Activated T-cell treated with anti-CD3 and anti-CD28 coated beads for 24 hours (primary cell): ENCODE measurements around the gene MEOX2.

Experiments used
- DNase-seq: peaks from one replicate; pipeline ENCODE4 v3.0.0-alpha.2; 2020; ENCODE audit warnings: low read depth

The MEOX2 gene

DNA sequence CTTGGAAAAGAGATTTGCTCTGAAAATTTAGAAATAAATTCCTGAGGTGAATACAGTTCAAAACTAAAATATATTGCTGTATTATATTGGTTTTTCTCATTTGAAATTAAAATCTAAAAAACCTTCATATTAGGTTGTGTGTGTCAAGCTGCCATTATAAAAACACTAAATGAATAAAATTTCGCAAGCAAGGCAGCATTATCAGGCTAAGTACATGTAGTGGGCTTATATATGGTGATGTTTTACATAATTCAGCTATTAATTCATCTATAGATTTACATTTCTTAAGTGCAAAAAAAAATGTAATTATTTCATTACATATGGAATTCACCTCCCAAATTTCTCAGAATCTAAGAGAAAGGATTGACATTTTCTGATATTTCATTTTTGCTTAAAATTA, 5.3 kb downstream of the MEOX2 start:
- DNase-seq: no peak

DNA sequence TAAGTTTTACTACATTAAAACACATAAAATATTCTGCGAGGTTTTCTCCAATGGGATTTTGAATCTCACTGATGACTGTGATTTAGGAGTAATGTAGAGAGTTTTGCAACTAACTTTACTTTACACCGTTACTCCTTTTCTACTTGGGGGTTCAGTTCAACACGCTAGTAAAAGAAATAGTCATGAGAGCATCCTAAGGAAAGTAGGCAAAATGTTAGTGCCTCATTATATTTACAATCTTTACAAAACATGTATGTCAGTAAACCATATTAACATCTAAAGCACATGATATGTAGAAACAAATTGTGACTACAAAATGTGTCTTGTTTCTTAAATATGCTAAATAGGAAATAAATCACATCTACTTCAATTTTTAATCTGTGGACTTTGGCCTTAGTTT, 6.0 kb downstream of the MEOX2 start:
- DNase-seq: no peak

DNA sequence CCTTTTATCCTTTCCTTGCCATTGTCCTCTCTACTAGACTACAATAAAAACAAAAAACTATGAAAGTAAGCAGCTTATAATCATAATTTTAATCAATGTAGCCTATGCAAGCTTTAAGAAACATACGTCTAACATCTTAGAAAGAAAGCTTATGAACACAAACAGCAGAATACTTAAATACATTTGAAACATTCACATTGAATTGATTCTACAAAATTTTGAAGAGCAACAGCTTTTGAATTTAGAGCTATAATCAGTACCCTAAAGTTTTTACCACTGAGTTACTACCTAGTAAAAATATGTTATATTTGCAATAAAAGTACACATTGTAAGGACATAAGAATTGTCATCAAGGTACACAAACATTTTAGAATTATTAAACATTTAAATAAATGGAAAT, 7.2 kb downstream of the MEOX2 start:
- DNase-seq: no peak

DNA sequence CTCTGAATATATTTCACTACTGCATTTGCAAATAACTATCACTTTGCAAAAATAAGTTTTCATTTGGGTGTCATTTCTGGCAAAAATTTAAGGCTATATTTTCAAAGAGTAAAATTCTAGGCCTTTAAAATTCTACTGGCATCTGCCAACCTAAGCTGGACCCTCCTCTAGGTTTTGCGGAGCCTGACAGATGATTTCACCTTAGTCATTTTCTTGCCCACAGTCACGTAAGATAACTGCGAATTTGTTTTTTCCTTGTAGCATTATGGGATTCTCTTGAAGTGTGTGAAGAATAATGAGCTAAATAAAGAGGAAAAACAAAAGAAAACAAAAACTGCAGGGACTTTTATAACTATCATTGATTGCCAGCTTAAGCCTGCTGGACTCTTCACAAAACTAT, 7.8 kb downstream of the MEOX2 start:
- DNase-seq: no peak

DNA sequence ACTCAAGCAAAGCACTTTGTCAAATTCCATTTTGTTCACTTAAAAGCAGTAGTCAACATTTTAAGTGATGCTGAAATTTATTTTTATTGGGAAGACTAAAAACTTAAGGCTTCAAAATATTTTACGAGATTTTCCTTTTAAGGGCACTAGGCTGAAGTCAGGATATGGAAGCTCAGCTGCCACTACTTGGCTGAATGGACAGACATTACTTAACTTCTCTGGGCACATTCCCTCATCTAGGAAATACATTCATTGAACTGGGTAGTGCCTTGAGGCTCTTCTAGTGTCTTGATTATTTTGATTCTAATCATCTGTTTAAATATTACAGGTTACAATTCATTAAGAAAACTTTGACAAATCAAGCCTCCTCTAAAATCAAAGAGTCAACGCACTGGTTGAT, 11.1 kb downstream of the MEOX2 start:
- no peak for DNase-seq

DNA sequence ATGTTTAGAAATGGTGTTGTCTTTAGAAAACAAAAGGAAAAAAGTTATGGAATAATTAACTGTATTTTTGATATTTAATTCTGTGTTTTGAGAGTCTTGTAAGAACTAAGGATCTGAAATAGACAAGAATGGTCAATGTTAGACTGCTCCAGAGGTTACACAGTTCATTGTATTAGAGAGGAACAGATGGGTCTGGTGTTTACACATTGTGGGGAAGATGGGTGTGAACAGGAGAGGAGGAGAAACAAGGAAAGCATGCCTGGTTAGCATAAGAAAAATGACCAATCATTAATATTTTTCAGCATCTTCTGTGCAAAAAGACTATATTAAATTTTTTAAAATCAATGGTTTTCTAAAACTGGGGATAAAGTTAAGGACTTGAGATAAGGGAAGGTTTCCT, 11.9 kb downstream of the MEOX2 start:
- DNase-seq: no peak

DNA sequence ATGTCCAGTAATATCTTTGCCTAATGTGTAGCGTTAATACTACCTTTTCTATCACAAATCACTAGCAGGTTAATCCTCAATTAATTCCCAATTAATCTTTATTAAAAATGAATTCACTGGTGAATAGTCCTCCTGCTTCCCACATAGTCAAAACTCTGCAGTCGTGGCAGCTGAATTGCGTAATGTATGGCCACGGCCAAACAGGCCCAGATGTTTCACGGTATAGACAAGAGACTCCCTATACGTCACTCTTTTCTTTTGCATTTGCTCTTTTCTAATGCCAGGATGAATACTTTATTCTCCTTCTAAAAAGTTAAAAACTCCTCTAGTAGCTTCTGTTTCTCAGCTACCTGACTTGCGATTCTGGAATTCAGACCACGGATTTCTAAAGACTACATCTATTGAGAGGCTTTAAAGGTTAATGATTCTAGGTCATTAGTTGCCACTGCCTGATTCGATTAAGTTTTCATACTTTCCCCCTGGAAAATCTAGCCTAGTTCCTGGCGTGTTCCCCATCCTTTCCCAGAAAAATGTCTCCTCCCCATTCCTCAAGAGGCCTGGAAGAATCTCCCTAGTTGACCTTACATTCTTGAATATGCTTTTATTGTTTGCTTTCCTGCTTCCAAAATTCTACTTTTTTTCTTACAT, 16.9 kb downstream of the MEOX2 start:
- DNase-seq: no peak

DNA sequence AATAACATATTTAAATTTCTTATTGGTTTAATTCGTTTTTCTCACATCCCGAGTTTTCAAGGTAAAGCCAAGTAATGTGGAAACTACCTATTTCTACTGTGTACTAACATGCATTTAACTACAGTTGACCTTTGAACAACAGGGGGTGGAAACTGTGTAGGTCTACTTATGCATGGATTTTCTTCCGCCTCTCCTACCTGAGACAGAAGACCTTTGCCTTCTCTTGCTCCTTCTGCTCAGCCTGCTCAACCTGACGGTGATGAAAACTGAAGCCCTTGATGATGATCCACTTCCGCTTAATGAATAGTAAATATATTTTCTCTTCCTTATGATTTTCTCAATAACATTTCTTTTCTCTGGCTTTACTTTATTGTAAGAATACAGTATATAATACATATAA, 18.5 kb downstream of the MEOX2 start:
- DNase-seq: no peak

DNA sequence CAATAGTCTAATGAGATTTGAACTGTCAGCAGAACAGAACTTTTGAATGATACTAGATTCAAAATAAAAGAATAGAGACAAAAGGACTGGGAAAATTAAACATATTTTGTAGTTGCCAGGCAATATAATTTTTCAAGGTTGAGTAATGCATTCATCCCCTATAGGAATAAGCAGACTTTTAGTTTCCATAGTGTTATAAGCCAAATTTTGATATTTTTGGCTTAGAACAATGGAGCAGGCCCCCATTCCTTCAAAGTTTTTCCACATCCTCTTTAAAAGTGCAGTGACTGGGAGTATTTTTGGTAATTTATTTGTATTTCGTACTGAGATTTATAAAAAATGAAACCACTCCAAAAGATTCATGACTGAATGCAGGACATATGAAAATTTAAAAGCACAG, 24.0 kb downstream of the MEOX2 start:
- DNase-seq: no peak

DNA sequence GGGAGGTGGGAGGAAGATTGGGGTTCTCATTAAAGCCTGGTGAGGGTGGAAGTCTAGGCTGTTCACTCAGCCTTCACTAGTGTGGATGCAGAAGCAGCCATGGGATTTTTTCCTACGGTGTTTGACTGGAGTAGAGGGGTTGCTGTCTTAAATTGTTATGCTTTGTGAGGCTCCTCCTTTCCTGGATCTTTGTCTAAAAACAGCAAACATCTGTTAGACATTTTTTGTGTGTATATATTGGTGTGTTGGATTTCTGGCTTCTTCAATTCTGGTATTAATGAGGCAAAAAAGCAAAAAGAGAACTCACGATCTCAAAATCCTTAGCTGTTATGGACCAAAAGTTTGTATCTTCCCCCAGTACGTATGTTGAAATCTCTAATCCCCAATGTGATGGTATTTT, 28.2 kb downstream of the MEOX2 start:
- no peak for DNase-seq

DNA sequence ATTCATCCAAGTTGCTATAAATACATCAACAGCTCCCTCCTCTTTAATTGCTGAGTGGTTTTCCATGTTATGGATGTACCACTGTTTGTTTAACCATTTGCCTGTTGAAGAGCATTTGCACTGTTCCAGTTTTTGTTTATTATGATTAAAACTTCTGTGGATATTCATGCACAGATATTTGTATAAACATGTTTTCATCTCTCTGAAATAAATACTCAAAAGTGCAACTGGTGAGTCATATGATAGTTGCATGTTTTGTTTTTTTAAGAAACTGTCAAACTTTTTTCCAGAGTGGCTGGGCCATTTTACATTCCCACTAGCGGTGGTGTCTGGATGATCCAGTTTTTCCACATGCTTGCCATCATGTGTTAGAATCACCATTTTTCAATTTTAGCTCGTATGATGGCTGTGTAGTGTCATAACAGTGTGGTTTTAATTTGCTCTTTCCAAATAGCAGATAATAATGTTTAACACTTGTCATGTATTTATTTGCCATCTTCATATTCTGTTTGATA, 33.6 kb downstream of the MEOX2 start:
- no peak for DNase-seq

DNA sequence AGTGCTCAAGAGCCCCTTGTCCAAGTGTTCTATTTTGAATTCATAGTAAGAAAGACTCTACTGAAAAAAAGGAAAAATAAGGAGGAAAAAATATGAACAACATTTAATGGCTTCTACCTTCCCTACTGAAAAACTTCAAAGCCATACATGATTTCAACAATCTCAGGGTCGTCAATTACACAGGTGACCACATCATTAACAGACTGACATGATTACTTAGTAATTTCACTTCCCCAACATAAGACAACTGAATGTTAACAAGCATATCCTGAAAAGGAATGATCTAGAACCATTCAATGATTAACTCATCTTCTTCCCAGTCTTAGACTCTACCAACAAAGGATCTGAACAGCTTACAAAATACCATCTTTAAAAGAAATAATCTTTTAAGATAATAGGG, 34.8 kb downstream of the MEOX2 start:
- no peak for DNase-seq

DNA sequence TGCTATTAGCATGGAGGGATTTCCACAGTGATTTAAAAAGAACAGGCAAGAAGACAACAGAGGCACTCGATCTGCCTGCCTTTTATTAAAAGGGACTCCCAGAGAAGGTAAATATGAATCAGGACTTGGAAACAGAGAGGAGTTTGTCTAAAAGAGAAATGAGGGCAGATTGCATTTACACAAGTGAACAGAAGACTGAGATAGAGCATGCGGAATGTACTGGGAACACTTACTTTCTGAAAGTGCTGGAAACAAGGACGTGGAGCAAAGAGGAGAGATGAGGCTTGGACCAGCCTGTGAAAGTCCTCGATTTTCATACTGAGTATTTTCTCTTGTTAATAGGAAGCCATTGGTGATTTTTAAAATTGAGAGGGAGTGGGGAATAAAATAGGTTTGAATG, 35.7 kb downstream of the MEOX2 start:
- DNase-seq: no peak

DNA sequence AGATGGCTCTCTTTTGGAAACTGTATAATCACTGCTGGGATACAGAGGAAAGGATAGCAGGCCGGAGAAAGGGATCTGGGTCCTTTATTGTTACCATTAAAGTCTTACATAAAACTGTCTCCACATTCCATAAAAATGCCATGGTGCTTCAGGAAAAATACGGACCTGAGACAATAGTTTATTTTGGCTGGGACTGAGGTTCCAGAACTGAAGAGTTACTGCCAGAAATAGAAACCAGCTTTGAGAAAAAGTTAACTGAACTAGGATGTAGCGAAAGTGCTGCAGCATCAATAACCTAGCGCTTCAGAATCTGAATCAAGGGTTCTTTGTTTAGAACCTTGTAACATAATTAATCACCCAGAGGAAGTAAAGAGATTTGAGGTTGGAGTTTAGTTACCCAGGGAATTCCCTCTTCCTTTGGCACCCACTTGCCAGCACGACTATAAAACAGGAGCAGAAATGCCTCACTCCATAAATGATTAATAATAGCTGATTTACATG, 38.0 kb downstream of the MEOX2 start:
- no peak for DNase-seq

DNA sequence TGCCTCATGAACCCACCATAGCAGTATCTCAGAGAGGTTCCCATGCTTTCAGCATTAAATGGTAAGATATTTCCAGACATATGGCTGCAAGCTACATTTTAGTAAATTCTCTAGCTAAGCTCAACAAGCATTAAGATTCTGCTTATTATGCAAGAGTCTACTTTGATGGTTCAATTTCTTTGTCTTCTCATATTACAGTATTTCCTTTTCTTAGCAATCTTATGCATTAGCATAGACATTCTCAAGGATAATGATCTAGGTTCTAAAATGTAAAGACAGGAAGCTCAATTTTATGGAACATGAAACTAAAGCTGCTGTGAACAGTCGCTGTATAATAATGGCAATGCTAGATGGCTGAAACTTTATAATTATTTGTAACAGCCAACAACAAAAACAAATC, 39.2 kb downstream of the MEOX2 start:
- DNase-seq: no peak

DNA sequence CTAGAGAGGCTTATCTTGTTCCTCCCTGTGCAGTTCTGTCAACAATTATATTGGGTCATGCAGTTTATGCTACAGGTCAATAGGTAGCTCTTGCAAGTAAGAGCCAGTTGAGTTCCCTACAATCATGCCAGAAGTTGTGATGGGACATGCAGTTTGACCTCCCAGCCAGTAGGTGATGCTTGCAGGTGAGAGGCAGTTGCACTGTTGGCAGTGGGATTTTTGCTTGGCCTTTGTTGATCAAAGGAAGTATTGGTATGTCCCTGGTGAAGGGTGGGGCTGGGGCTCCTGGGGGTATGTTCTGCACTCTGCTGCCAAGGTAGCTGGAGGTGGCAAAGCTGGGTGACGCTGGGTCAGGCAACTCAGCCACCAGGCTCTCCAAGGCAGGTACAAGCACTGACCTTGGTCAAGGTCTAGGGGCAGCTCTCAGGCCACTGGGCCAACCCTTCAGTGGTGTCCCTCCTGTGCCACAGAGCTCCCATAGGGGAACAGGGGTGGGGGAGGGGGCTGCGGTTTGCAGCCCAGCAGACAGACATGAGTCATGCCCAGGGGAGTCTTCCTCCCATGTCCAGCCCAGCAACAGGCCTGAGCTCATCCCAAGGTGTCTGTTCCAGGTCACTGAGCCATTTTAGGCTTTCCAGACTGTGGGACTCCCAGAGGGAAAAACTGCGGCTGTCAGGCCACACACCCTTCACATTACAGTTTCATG, 43.3 kb downstream of the MEOX2 start:
- no peak for DNase-seq

DNA sequence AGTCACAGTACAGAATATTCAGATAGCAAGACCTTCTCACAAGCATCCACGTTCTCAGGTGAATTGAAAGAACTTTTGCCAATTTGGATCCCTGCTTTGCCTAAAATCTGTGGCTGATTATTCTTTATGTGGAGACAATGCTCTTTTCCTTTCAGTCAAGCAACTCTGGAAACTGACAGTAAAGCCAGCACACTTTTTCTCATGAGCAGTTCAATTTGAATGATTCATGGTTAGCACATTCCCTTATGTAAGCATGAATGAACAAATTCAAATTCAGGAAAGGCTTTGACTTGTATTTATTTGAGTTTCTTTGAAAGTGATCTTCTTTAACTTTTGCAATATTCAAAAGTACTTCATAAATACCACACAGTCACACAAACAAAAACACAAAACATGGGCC, 57.6 kb downstream of the MEOX2 start:
- DNase-seq: no peak

DNA sequence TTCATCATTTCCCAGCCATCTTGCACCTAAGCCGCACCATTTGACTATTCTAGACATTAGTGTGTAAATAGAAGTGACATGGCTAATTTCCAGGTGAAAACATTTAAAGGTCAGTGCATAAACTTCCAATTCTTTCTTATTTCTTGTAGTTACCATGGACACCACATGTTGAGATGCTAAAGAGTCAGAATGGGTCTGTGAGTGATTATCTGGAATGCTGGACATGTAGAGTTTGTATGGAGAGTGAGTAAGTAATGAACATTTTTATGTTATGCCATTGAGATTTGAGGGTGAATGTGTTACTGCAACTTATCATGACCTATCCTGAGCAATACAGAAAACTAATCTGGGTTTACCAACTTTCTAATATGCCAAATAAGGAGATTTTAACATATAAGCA, 60.4 kb downstream of the MEOX2 start:
- DNase-seq: no peak

DNA sequence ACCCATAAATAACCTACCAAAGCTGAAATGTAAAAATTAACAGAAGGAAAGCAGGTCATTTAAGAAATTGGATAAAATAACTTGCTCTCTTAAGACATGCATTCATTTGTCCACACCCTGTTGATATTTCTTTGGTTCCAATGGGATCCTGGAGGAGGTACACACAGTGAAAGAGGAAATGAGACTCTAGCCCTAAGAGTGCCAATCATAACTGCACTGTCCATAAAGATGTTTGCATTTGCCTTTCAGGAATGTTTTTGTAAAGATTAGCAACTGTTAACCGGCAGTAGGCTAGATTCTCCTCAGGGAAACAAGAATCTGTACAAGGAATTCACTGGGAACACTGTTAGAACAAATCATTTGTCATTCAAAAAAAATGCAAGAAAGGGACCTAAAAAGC, 61.0 kb downstream of the MEOX2 start:
- no peak for DNase-seq

DNA sequence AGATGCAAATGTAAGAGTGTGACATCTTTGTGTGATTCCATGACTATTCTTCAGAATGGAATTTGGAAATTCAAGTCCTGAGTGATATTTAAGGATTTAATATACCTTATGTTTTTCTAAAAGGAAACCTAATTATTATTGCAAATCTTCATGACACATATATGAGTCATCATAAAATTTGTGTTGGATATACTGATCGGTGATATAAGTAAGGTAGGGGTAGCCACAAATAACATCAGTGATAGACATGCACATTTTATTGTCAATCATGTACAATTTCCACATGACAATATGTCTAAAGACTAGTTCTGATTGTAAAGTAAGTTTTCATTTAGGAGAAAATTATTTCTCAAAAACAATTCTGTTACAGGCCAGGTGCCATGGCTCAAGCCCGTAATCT, 65.0 kb downstream of the MEOX2 start:
- no peak for DNase-seq

DNA sequence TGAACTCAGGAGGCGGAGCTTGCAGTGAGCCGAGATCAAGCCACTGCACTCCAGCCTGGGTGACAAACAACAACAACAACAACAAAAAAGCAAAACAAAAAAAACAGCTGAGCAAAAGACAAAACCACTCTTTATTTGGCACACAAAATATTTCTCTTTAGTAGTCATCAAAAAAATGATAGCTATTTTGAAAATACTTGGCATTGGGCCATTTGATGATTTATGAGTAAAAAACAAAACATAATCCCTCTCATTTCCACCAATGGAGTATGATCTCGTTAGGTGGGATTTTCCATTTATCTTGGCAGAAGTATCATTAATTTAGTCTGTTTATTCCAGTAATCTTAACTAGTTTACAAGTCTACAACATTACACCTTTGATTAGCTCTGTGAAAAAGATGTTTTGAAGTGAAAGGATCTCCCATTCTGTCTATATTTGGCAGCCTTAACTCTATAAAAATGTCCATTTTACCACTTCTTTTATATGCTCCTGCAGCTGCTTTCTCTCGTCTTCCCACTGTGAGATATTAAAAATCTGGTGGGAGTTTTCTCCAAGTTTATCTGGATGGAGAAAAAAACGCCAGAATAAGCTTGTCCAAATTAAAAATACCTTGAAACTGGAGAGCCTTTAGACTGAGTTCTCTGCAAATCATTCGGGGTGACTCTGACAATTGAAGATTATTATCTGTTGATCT, 65.8 kb downstream of the MEOX2 start:
- no peak for DNase-seq

DNA sequence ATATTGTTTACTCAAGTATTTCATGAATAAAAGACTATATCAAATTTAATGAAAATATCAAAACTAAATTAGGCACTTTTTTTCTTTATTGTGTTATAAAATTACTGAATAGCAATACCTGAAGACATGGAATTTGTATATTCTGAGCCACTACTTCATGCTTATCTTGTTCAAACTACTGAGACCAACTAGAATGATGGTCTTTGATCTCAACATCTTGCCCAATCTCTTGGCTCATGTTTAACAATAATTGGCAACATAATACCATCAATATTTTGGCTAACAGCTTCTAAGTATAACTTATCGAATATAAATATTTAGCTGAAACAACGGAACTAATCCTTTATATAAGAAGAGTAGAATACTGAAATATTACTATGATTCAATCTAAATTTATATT, 68.2 kb downstream of the MEOX2 start:
- no peak for DNase-seq

DNA sequence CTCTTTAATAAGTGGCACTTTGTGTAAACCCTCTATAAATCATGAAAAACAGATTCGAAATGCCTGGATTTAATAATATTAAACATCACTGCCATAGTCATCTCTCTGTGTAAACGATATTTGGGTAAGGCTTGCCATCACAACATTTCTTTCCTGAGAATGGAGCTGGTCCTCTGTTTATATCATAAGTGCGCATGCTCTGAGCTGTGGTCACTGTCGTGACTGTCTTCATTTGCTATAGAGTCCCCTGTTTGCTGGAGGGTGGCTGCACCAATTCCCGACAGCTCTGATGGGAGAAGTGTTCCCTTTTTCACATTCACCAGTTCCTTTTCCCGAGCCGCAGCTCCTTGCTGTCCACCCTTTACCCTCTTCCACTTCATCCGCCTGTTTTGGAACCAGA, 74.3 kb downstream of the MEOX2 start:
- no peak for DNase-seq
